SU-DHL-6 (cell line): Measurements from ENCODE around the gene PPP6R2.

Source experiments
- H2AFZ ChIP-seq: fragments of 200-600 bp; sonication (generic); 2 replicates; pipeline ENCODE4 v1.6.1; 2014; ENCODE audit warnings: low read depth, mild to moderate bottlenecking, moderate library complexity, mixed read lengths, antibody characterized with exemption, low read length; ENCODE audit not compliant: severe bottlenecking
- H3F3A ChIP-seq: fragments of 200-600 bp; shearing (Covaris generic); 2 replicates; pipeline ENCODE4 v1.6.0; 2016; ENCODE audit warnings: antibody characterized with exemption, mild to moderate bottlenecking; ENCODE audit not compliant: insufficient read depth
- H3K27ac ChIP-seq: fragments of 200-600 bp; sonication (generic); 2 replicates; pipeline ENCODE4 v1.5.1; 2016; ENCODE audit warnings: low read depth, mild to moderate bottlenecking, low read length, moderate library complexity, mixed read lengths
- H3K27me3 ChIP-seq: fragments of 200-600 bp; sonication (generic), shearing (Covaris generic); 2 replicates; pipeline ENCODE4 v1.6.0; 2014; ENCODE audit warnings: mild to moderate bottlenecking, low read length
- H3K36me3 ChIP-seq: fragments of 200-600 bp; sonication (generic); 2 replicates; pipeline ENCODE4 v1.6.1; 2014; ENCODE audit warnings: mild to moderate bottlenecking, low read length, mixed read lengths
- H3K4me2 ChIP-seq: fragments of 300-600, 200-600 bp; shearing (Covaris generic), sonication (generic); 2 replicates; pipeline ENCODE4 v1.6.0; 2014; ENCODE audit warnings: low read length, low read depth, mild to moderate bottlenecking; ENCODE audit not compliant: poor library complexity, severe bottlenecking
- H3K4me3 ChIP-seq: fragments of 200-600 bp; sonication (generic); 2 replicates; pipeline ENCODE4 v1.5.1; 2014; ENCODE audit warnings: antibody characterized with exemption, low read length, mild to moderate bottlenecking, mixed read lengths; ENCODE audit not compliant: insufficient read depth, poor library complexity, severe bottlenecking
- H3K79me2 ChIP-seq: fragments of 200-600 bp; sonication (generic); 2 replicates; pipeline ENCODE4 v1.6.1; 2014; ENCODE audit warnings: mild to moderate bottlenecking, low read length, moderate library complexity; ENCODE audit not compliant: insufficient read depth
- H3K9ac ChIP-seq: fragments of 200-600 bp; sonication (generic); 2 replicates; pipeline ENCODE4 v1.7.0; 2014; ENCODE audit warnings: mild to moderate bottlenecking, low read length
- H3K9me2 ChIP-seq: fragments of 200-600 bp; sonication (generic); replicated peaks from 2 replicates; pipeline ENCODE4 v1.6.1; 2014; ENCODE audit warnings: low read length; ENCODE audit not compliant: insufficient read depth
- H3K9me3 ChIP-seq: fragments of 200-600 bp; sonication (generic); 2 replicates; pipeline ENCODE4 v1.6.1; 2014; ENCODE audit warnings: low read length, mixed read lengths; ENCODE audit not compliant: insufficient read depth
- H4K20me1 ChIP-seq: fragments of 200-600 bp; sonication (generic); 2 replicates; pipeline ENCODE4 v1.6.1; 2014; ENCODE audit warnings: low read depth, mild to moderate bottlenecking, antibody characterized with exemption, low read length, moderate library complexity, mixed read lengths
- EZH2phosphoT487 ChIP-seq: fragments of 200-600 bp; sonication (generic), shearing (Covaris generic); conservative IDR thresholded peaks from 2 replicates; pipeline ENCODE4 v1.6.1; 2018; ENCODE audit warnings: mild to moderate bottlenecking, antibody characterized with exemption, low read length, moderate library complexity, mixed read lengths
- TF ChIP-seq, protein P1 (sequence below): fragments of 200-600 bp; sonication (generic); IDR thresholded peaks from one replicate; pipeline ENCODE4 v1.5.1; 2017; ENCODE audit warnings: antibody characterized with exemption, mild to moderate bottlenecking, low read length, moderate library complexity; ENCODE audit not compliant: insufficient read depth, poor library complexity, severe bottlenecking

Gene PPP6R2

GRCh38 chr22:50398831-50399648, 55.9 kb downstream of the PPP6R2 start:
- H3K27ac ChIP-seq: no peak overlapping the region
- H3K79me2 ChIP-seq: 0 out of 2 replicates have a peak, but pooled peaks cover 21% of the 10 kb centered on the region
- no peak overlapping the region for H3K4me2 ChIP-seq

GRCh38 chr22:50399751-50400331, 56.7 kb downstream of the PPP6R2 start:
- no peak overlapping the region for H3K9ac ChIP-seq
- H3K9me2 ChIP-seq: no peaks in the 10 kb centered on the region
- H3K4me2 ChIP-seq: no peak overlapping the region
- TF ChIP-seq, protein P1, sequence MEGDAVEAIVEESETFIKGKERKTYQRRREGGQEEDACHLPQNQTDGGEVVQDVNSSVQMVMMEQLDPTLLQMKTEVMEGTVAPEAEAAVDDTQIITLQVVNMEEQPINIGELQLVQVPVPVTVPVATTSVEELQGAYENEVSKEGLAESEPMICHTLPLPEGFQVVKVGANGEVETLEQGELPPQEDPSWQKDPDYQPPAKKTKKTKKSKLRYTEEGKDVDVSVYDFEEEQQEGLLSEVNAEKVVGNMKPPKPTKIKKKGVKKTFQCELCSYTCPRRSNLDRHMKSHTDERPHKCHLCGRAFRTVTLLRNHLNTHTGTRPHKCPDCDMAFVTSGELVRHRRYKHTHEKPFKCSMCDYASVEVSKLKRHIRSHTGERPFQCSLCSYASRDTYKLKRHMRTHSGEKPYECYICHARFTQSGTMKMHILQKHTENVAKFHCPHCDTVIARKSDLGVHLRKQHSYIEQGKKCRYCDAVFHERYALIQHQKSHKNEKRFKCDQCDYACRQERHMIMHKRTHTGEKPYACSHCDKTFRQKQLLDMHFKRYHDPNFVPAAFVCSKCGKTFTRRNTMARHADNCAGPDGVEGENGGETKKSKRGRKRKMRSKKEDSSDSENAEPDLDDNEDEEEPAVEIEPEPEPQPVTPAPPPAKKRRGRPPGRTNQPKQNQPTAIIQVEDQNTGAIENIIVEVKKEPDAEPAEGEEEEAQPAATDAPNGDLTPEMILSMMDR: peak; percentile 21
- TF ChIP-seq EZH2phosphoT487: no peak
- no peak overlapping the region for H3K27ac ChIP-seq
- H3K79me2 ChIP-seq: 0 out of 2 replicates have a peak, but pooled peaks cover 21% of the 10 kb centered on the region
- no peaks in the 10 kb centered on the region; the same call in 1 of the 2 replicates for H4K20me1 ChIP-seq
- no peaks in the 10 kb centered on the region for H3K36me3 ChIP-seq
- H3K9me3 ChIP-seq: no peaks in the 10 kb centered on the region
- H3K27me3 ChIP-seq: no peaks in the 10 kb centered on the region
- H2AFZ ChIP-seq: no peak overlapping the region
- no peak overlapping the region for H3K4me3 ChIP-seq
- H3F3A ChIP-seq: 0 out of 2 replicates have a peak, but pooled peaks cover 4% of the 10 kb centered on the region

More at GRCh38 chr22:50398831-50399648, 55.9 kb downstream of the PPP6R2 start:
- no peaks in the 10 kb centered on the region for H3K27me3 ChIP-seq
- no peak overlapping the region for H2AFZ ChIP-seq
- no peaks in the 10 kb centered on the region for H3K9me2 ChIP-seq
- no peaks in the 10 kb centered on the region for H4K20me1 ChIP-seq
- no peaks in the 10 kb centered on the region for H3K9me3 ChIP-seq
- no peaks in the 10 kb centered on the region for H3K36me3 ChIP-seq
- no peak overlapping the region for H3K9ac ChIP-seq
- no peak overlapping the region for H3K4me3 ChIP-seq
- TF ChIP-seq, protein P1: no peak
- no peak for TF ChIP-seq EZH2phosphoT487
- 0 out of 2 replicates have a peak, but pooled peaks cover 4% of the 10 kb centered on the region for H3F3A ChIP-seq

DNA sequence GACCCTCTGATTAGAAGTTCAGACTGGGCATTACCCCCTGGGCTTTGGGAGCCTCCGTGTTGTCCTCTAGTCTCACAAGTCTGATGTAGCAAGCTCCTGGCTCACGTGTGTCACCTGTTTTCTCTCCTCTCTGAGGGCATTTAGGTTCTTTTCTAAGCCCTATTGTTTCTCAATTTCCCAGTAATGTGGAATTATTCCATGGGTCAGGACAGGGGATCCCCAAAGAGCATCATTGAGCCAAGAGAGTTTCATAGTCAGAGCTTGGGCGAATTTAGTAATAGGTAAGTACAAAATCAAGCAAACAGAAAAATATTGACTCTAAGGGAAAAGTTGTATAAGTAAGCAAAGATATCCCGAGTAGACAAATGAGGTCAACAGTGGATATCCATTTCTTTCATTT, 57.3 kb downstream of the PPP6R2 start:
- H3K4me2 ChIP-seq: no peak overlapping the region
- TF ChIP-seq EZH2phosphoT487: no peak
- TF ChIP-seq, protein P1: no peak
- H3K9ac ChIP-seq: no peak overlapping the region
- no peak overlapping the region for H3K27ac ChIP-seq
- 0 out of 2 replicates have a peak, but pooled peaks cover 4% of the 10 kb centered on the region for H3F3A ChIP-seq
- no peaks in the 10 kb centered on the region for H3K36me3 ChIP-seq
- no peaks in the 10 kb centered on the region for H3K9me2 ChIP-seq
- H3K79me2 ChIP-seq: 0 out of 2 replicates have a peak, but pooled peaks cover 21% of the 10 kb centered on the region
- H4K20me1 ChIP-seq: no peaks in the 10 kb centered on the region; the same call in 1 of the 2 replicates
- no peaks in the 10 kb centered on the region for H3K9me3 ChIP-seq
- H2AFZ ChIP-seq: no peak overlapping the region
- H3K4me3 ChIP-seq: no peak overlapping the region
- no peaks in the 10 kb centered on the region for H3K27me3 ChIP-seq
